Gastrocnemius medialis (tissue), 4 donors: Measurements from ENCODE around the gene WNT9B.

Experiments
- POLR2A ChIP-seq, 2 donors: fragments of 450-650 bp; IDR thresholded peaks; one replicate each; pipeline ENCODE4 v1.6.1; 2017; ENCODE audit warnings: antibody characterized with exemption in 2 of 2, mild to moderate bottlenecking in 2 of 2, moderate library complexity in 2 of 2
- TF ChIP-seq, protein P1 (sequence below), 5 experiments: fragments of 450-650 bp in 3 of 5; fragments of 200-600 bp in 2 of 5; sonication (generic) in 2 of 5; IDR thresholded peaks in 4 of 5; conservative IDR thresholded peaks in 1 of 5; 1 replicate in 4 of 5; 2 replicates in 1 of 5; pipeline ENCODE4 v1.5.1; 2016 to 2019; ENCODE audit warnings: antibody characterized with exemption in 5 of 5, mild to moderate bottlenecking in 3 of 5, moderate library complexity in 3 of 5

DNA sequence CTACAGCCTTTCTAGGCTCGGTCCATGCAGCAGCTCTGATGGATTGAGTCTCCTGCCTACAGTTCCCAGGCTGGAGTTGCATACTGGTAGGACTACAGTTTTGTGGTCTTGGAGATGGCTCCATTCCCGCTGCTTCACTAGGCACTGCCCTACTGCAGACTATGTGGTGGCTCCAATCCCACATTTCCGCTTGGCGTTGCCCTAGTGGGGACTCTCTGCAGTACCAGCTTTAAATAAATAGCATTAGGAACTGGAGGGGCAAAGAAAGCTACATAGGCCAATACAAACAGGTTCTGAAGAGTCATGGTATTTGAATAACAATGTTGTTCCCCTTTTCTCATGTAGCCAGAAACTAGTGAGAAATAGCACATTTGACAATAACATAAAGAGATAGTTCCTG lies 66.1 kb downstream of the WNT9B start:
- TF ChIP-seq, protein P1, sequence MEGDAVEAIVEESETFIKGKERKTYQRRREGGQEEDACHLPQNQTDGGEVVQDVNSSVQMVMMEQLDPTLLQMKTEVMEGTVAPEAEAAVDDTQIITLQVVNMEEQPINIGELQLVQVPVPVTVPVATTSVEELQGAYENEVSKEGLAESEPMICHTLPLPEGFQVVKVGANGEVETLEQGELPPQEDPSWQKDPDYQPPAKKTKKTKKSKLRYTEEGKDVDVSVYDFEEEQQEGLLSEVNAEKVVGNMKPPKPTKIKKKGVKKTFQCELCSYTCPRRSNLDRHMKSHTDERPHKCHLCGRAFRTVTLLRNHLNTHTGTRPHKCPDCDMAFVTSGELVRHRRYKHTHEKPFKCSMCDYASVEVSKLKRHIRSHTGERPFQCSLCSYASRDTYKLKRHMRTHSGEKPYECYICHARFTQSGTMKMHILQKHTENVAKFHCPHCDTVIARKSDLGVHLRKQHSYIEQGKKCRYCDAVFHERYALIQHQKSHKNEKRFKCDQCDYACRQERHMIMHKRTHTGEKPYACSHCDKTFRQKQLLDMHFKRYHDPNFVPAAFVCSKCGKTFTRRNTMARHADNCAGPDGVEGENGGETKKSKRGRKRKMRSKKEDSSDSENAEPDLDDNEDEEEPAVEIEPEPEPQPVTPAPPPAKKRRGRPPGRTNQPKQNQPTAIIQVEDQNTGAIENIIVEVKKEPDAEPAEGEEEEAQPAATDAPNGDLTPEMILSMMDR (IDR thresholded peaks at IDR 0.05 in 4 of 5, conservative IDR thresholded peaks at IDR 0.05 in 1 of 5), result no peak
- TF ChIP-seq POLR2A (IDR thresholded peaks at IDR 0.05), result no peak
